ENCODE results near the gene CENPM.

Gene CENPM

GRCh38 chr22:41922328-41922727, 24.6 kb downstream of the CENPM start:
- Histone ChIP-seq H3F3A (ENCODE audit: insufficient read depth, low read length) (no peaks in the 10 kb centered on the region), H3K4me2 (ENCODE audit: low read length) (no peak overlapping the region), H4K20me1 (ENCODE audit: insufficient read depth, low read length) (no peaks in the 10 kb centered on the region), H3K27ac (ENCODE audit: low read depth, low read length, poor library complexity, severe bottlenecking) (no peak overlapping the region), H2AFZ (ENCODE audit: low read length) (no peak overlapping the region), H3K79me2 (ENCODE audit: insufficient read depth, low read length) (no peaks in the 10 kb centered on the region), H3K9me3 (ENCODE audit: low read length) (no peaks in the 10 kb centered on the region), H3K9me2 (ENCODE audit: low read depth, low read length) (no peaks in the 10 kb centered on the region), H3K4me3 (ENCODE audit: low read depth, low read length, poor library complexity, severe bottlenecking) (no peak overlapping the region), H3K36me3 (ENCODE audit: insufficient read depth, low read length) (no peaks in the 10 kb centered on the region), H3K27me3 (ENCODE audit: insufficient read depth, low read length) (peaks cover 18% of the 10 kb centered on the region), H3K4me1 (ENCODE audit: insufficient read depth, low read length, severe bottlenecking) (peaks cover 43% of the 10 kb centered on the region), H3K9ac (ENCODE audit: low read length) (no peak overlapping the region)
- TF ChIP-seq, protein P1, sequence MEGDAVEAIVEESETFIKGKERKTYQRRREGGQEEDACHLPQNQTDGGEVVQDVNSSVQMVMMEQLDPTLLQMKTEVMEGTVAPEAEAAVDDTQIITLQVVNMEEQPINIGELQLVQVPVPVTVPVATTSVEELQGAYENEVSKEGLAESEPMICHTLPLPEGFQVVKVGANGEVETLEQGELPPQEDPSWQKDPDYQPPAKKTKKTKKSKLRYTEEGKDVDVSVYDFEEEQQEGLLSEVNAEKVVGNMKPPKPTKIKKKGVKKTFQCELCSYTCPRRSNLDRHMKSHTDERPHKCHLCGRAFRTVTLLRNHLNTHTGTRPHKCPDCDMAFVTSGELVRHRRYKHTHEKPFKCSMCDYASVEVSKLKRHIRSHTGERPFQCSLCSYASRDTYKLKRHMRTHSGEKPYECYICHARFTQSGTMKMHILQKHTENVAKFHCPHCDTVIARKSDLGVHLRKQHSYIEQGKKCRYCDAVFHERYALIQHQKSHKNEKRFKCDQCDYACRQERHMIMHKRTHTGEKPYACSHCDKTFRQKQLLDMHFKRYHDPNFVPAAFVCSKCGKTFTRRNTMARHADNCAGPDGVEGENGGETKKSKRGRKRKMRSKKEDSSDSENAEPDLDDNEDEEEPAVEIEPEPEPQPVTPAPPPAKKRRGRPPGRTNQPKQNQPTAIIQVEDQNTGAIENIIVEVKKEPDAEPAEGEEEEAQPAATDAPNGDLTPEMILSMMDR (IDR thresholded peaks at IDR 0.05; ENCODE audit: low read length) = no peak
- TF ChIP-seq EZH2 (IDR thresholded peaks at IDR 0.05; ENCODE audit: borderline replicate concordance, low read length) = no peak

GRCh38 chr22:41920271-41920976, 26.5 kb downstream of the CENPM start:
- Histone ChIP-seq H3K9me2 (ENCODE audit: low read depth, low read length) (no peaks in the 10 kb centered on the region), H3K9ac (ENCODE audit: low read length) (no peak overlapping the region), H4K20me1 (ENCODE audit: insufficient read depth, low read length) (no peaks in the 10 kb centered on the region), H3K27ac (ENCODE audit: low read depth, low read length, poor library complexity, severe bottlenecking) (no peak overlapping the region), H3K4me3 (ENCODE audit: low read depth, low read length, poor library complexity, severe bottlenecking) (no peak overlapping the region), H3K9me3 (ENCODE audit: low read length) (no peaks in the 10 kb centered on the region), H3K36me3 (ENCODE audit: insufficient read depth, low read length) (no peaks in the 10 kb centered on the region), H3K27me3 (ENCODE audit: insufficient read depth, low read length) (peaks cover 17% of the 10 kb centered on the region; the same call in 1 of the 2 replicates), H2AFZ (ENCODE audit: low read length) (no peak overlapping the region), H3K4me2 (ENCODE audit: low read length) (no peak overlapping the region), H3K79me2 (ENCODE audit: insufficient read depth, low read length) (no peaks in the 10 kb centered on the region), H3F3A (ENCODE audit: insufficient read depth, low read length) (no peaks in the 10 kb centered on the region), H3K4me1 (ENCODE audit: insufficient read depth, low read length, severe bottlenecking) (peaks cover 30% of the 10 kb centered on the region)
- TF ChIP-seq EZH2 (IDR thresholded peaks at IDR 0.05; ENCODE audit: borderline replicate concordance, low read length) = no peak
- TF ChIP-seq, protein P1 (IDR thresholded peaks at IDR 0.05; ENCODE audit: low read length) = no peak

GRCh38 chr22:41919357-41920224, 27.4 kb downstream of the CENPM start:
- no peak for TF ChIP-seq EZH2 (IDR thresholded peaks at IDR 0.05; ENCODE audit: borderline replicate concordance, low read length)
- TF ChIP-seq, protein P1 (IDR thresholded peaks at IDR 0.05; ENCODE audit: low read length) = no peak
- Histone ChIP-seq H3K4me2 (ENCODE audit: low read length) (peak overlapping the region; percentile 75), H3K9me3 (ENCODE audit: low read length) (no peaks in the 10 kb centered on the region), H3K27ac (ENCODE audit: low read depth, low read length, poor library complexity, severe bottlenecking) (no peak overlapping the region), H3K9ac (ENCODE audit: low read length) (no peak overlapping the region; the same call in 1 of the 2 replicates), H4K20me1 (ENCODE audit: insufficient read depth, low read length) (no peaks in the 10 kb centered on the region), H3K27me3 (ENCODE audit: insufficient read depth, low read length) (peaks cover 19% of the 10 kb centered on the region; the same call in 1 of the 2 replicates), H3K79me2 (ENCODE audit: insufficient read depth, low read length) (no peaks in the 10 kb centered on the region), H3K36me3 (ENCODE audit: insufficient read depth, low read length) (no peaks in the 10 kb centered on the region), H2AFZ (ENCODE audit: low read length) (no peak overlapping the region), H3K4me3 (ENCODE audit: low read depth, low read length, poor library complexity, severe bottlenecking) (peak overlapping the region; percentile 43), H3F3A (ENCODE audit: insufficient read depth, low read length) (no peaks in the 10 kb centered on the region), H3K4me1 (ENCODE audit: insufficient read depth, low read length, severe bottlenecking) (peaks cover 29% of the 10 kb centered on the region), H3K9me2 (ENCODE audit: low read depth, low read length) (no peaks in the 10 kb centered on the region)
